Activated naive CD4-positive, alpha-beta T cell treated with anti-CD3 and anti-CD28 coated beads, Interleukin-2, amount 50 U/mL, for 16 hours (primary cell): ENCODE data around the gene PFKM.
A peak's percentile ranks its signal among the peaks of the same experiment; 100 is the strongest.

ENCODE experiments used
- DNase-seq: peaks from one replicate; pipeline ENCODE4 v3.0.0-alpha.2; 2020

PFKM gene

DNA sequence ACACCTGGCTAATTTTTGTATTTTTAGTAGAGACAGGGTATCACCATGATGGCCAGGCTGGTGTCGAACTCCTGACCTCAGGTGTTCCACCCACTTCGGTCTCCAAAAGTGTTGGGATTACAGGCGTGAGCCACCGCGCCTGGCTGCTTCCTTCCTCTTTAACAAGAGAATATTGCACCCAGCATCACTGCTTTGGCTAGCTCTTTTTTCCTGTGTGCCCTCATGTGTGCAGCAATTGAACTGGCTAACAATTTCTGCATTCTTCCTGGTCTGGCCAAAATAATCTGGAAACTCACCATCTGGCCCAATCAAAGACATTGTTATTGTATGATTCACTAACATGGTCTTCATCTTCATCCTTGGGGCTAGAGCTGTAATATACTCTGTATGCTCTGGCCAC lies 40.9 kb downstream of the PFKM start:
- no peak for DNase-seq

DNA sequence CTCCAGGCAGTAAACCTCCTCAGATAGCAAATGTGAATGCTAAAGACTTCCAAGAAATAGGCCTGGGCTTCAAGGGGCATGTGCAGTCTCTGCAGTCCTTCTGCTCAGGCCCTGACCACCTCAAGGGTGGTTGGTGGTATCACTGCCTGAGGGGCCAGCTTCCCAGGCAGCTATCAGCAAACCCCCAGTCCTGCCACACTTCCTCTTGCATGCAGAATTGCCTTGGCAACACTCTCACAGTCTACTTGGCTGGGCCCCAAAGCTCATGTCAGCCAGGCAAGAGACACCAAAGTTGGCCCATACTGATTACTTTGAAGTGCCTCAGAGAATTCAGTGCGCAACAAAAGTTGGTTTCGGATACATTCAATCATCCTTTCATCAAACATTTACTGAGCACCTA lies 41.6 kb downstream of the PFKM start:
- no peak for DNase-seq

GRCh38 chr12:48163150-48163747 lies 44.1 kb downstream of the PFKM start:
- no peak for DNase-seq

- no peak for DNase-seq
These were observed 45.3 kb downstream of the PFKM start for GRCh38 chr12:48164451-48164850.

- DNase-seq: peak; percentile 33
These were observed 46.2 kb downstream of the PFKM start for GRCh38 chr12:48165089-48165981.

- no peak for DNase-seq
These were observed 49.8 kb downstream of the PFKM start for GRCh38 chr12:48169011-48169410.

- no peak for DNase-seq
These were observed 56.7 kb downstream of the PFKM start for GRCh38 chr12:48175613-48176416.

DNA sequence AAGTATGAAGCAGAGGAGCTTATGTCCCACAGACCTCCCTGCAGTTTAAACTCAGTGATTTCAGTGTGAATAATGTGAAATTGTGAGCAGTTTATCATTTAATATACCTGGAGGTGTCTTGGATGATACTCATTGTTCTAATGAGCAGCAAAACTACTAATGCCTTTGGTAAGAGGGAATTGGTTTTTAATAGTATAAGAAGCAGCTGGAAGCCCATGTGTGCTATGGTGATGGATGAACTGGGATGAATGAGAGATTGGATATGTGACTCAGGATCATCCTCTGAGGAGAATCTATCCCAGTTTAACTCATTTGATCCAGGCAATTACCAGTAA lies 57.2 kb downstream of the PFKM start:
- DNase-seq: no peak

- DNase-seq: no peak
These were observed 58.8 kb downstream of the PFKM start for GRCh38 chr12:48177982-48178381.

DNA sequence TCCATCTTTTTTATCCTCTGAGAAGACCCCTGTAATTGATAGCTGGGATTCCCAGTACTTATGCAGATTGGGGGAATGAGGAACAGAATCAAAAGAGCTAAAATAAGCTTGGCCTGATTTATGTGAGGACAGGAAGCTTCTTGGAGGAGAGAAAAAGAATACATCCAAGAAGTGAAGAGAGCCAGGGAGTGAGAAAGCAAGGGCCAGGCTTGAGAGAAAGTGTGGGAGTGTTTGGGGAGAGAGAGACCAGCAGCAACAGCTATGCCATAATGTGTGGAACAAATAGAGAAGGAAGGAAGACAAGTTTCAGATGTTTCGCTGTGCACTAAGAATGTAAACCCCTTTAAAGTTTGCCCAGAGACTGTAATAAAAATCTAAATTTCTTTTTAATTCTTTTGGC lies 60.3 kb downstream of the PFKM start:
- no peak for DNase-seq

GRCh38 chr12:48180424-48180823 lies 61.3 kb downstream of the PFKM start:
- no peak for DNase-seq

- no peak for DNase-seq
These were observed 61.8 kb downstream of the PFKM start for GRCh38 chr12:48180857-48181495.

DNA sequence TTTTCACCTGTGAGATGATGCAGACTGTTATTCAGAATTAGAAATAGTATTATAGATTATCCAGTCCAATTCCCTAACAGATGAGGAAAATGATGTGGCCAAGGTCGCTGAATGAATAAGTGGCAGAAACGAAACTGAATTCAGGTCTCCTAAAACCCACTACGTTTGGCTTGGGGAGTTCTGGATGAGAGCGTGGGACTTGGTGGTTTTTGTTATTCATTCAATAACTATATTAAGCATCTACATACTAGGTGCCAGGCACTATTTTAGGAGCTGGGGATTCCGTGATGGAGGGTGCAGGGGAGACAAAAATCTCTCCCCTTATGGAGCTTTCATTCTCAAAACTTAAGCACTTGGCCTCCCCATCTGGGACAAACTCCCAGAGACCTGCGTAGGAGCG lies 63.5 kb downstream of the PFKM start:
- DNase-seq: no peak

GRCh38 chr12:48183091-48183875 lies 64.1 kb downstream of the PFKM start, which contains the start of gene CCDC184:
Gene CCDC184 (plus strand): TSS chr12:48183644. CDS start chr12:48184123, 479 bp downstream.
- DNase-seq: peak; percentile 72

DNA sequence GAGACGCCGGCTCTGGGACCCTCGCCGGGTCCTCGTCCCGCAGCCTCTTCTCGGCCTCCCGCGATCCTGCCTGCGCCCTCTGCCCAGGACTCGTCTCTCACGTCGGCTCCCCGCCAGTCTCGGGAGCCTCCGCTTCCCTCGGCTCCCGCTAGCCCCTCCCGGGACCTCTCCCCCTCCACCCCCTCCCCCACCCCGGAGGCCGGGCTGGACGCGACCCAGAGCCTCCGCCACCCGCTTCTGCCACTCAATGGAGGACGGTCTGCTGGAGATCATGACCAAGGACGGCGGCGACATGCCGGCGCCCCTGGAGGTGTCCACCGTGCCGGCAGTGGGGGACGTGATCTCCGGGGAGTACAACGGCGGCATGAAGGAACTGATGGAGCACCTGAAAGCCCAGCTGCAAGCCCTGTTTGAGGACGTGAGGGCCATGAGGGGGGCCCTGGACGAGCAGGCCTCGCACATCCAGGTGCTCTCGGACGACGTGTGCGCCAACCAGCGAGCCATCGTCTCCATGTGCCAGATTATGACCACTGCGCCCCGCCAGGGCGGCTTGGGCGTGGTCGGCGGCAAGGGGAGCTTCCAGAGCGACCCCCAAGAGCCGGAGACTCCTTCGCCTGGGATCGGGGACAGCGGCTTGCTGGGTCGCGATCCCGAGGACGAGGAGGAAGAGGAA lies 64.8 kb downstream of the PFKM start:
- DNase-seq: peak; percentile 26

DNA sequence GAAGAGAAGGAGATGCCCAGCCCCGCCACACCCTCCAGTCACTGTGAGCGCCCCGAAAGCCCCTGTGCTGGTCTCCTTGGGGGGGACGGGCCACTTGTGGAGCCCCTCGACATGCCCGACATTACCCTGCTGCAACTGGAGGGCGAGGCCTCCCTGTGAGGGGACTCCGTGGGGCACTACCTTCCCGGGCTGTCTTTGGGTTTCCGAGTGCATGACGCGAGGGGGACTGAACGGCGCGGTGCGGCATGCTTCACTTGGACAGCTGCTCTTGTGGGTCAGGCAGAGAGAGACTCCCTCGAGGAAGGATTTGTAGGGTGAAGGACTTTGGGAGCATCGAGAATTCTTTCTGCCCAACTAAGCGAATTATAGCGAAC lies 65.4 kb downstream of the PFKM start:
- DNase-seq: no peak

DNA sequence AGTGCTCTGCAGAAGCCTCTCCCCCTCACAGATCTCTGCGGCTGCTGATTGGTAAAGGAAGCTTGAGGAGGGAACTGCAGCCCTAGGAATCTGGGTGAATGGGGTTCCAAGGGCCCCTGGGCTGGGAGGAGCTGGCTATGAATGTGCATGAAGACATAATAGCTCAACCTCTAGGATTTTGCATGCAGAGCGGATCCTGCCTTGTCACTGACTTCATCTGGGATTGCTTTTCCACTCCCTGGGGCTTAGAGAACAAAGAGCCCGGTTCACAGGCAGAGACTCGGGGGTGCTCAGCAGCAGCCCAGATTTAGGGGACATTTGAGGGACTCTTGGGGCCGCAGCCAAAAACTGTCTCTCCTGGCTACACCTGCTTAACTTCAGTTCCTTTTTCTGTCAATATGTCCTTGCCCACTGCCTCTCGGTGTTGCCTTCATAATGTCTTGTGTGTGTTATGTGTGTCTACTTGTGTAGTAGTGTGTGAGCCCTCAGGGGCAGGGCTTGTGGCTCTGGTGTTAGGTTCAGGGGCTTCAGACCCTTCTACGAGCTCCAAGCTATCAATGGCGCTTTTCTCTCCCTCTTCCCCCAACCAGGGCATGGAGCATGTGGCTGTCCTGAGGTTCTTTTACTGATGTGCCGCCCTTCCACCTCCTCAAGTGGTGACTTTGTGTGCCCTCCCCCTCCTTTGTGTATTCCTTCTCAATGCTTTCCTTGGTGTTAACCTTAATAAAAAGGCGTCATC lies 66.2 kb downstream of the PFKM start:
- DNase-seq: no peak

DNA sequence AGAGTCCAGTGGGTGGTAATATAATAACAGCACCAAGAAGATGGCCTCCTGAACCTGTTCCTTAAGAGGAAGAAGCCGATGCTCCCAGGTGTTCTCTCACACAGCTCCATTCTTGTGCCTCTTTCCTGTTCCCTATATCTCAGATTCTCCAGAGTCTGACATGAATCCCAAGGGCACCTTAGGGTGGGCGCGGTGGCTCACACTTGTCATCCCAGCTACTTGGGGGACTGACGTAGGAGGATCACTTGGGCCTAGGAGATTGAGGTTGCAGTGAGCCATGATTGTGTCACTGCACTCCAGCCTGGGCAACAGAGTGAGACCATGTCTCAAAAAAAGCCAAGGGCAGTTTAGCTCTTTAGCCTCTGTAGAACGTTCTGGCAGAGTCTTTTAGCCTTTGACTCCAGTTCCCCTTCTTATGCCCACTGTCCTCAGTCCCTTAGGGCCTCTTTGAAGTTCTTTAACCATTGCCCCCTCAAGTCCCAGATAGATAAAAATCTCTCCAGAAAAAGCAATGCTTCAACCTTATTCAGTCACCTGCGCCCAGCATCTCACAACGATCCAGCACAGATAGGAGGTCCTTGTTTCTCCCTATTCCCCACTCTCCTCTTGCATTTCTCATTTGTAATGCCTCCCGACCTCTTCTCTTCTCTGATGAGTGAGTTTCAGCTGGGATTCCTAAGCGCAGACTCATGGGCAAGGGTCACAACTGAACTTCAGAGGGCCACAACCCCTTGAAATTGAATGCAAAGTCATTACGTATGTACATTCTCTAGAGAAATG lies 68.9 kb downstream of the PFKM start:
- DNase-seq: no peak

DNA sequence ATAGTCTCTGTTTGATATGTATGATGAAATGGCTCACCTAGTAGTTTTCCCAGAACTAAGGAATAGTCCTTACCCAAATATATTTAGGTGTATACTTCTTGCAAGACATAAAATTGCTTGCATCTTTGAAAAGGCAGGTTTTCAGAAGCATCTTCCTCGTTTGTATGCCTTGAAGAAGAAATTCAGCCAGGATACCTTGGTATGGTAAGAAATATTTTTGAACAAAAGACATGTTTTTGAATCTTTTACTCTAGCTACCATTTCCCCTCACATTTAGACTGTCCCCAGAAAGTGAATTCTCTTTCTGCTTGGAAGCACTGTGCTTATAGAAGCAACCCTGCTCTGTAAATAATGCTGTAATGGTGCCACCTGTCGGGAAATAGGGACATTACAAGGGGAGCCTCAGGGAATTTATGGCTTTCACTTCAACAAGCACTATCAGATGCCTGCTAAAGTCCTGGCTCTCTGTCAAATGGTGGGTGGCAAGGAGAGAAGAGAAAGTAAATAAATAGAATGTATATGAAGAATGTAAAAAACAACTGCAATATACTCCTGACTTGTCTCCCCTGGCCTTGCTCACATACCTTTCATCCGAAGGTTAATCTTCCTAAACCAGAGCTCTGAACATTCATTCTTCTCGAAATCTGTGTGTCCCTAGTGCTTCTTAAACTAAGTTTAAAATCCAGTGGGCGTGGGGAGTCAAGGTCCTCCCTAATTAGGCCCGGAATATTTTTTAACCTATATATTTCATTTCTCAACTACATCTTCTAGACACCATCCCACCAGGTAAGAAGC lies 70.4 kb downstream of the PFKM start:
- DNase-seq: peak; percentile 69
